WTC11 (cell line): ENCODE data around the gene COL4A5. TPM values are rescaled to one million over a fixed set of nuclear protein-coding genes. Genes with fewer than 3 reads are reported as not detected.

Experiments
- ATAC-seq: fragments of 200-7000 bp; cut with Tn5 transposase; 2 replicates; pipeline ENCODE4 v1.10.0; 2021; ENCODE audit warnings: mild to moderate bottlenecking, moderate library complexity
- CTCF ChIA-PET: fragments of 300-600 bp; sonication (Branson Sonifier 250); formaldehyde crosslinking; loops from one replicate; lab custom pipeline; 2021; ENCODE audit warnings: antibody characterized with exemption; lab: Charles Lee
- POLR2A ChIA-PET: fragments of 350-600 bp; sonication (Branson Sonifier 250); formaldehyde crosslinking; loops from one replicate; lab custom pipeline; 2021; ENCODE audit warnings: antibody characterized with exemption; lab: Charles Lee
- DNase-seq: peaks from one replicate; pipeline ENCODE4 v3.0.0; 2021; ENCODE audit warnings: low spot score
- H3K27ac Mint-ChIP-seq: 2 replicates; pipeline ENCODE4 v1.8.0; 2021; ENCODE audit warnings: mixed read lengths
- H3K27me3 Mint-ChIP-seq: 2 replicates; pipeline ENCODE4 v1.8.0; 2021; ENCODE audit warnings: low read depth, mild to moderate bottlenecking, moderate library complexity, mixed read lengths
- H3K36me3 Mint-ChIP-seq: 2 replicates; pipeline ENCODE4 v1.8.0; 2021; ENCODE audit warnings: mixed read lengths
- H3K4me1 Mint-ChIP-seq: 2 replicates; pipeline ENCODE4 v1.8.0; 2022; ENCODE audit warnings: mixed read lengths
- H3K4me3 Mint-ChIP-seq: 2 replicates; pipeline ENCODE4 v1.8.0; 2021; ENCODE audit warnings: mild to moderate bottlenecking, moderate library complexity, mixed read lengths
- H3K9me3 Mint-ChIP-seq: 2 replicates; pipeline ENCODE4 v1.8.0; 2021; ENCODE audit warnings: mixed read lengths
- ATF2 ChIP-seq: sonication (generic); formaldehyde crosslinking; IDR thresholded peaks from 2 replicates; pipeline ENCODE4 v1.8.1; 2022; ENCODE audit warnings: low read depth, missing genetic modification reagents, borderline replicate concordance
- CBFB ChIP-seq: sonication (generic); formaldehyde crosslinking; IDR thresholded peaks from 2 replicates; pipeline ENCODE4 v1.8.1; 2022; ENCODE audit warnings: mild to moderate bottlenecking, low read depth, missing genetic modification reagents
- E2F5 ChIP-seq: sonication (generic); formaldehyde crosslinking; IDR thresholded peaks from 2 replicates; pipeline ENCODE4 v1.8.1; 2022; ENCODE audit warnings: mild to moderate bottlenecking, moderate library complexity, missing genetic modification reagents
- EMX1 ChIP-seq: fragments of 250-450 bp; sonication (Bioruptor Pico); IDR thresholded peaks from 2 replicates; pipeline ENCODE4 v1.8.0; 2021; ENCODE audit warnings: mild to moderate bottlenecking
- FOXJ3 ChIP-seq: sonication (generic); formaldehyde crosslinking; IDR thresholded peaks from 2 replicates; pipeline ENCODE4 v1.9.0; 2021; ENCODE audit warnings: missing genetic modification reagents, mild to moderate bottlenecking, borderline replicate concordance
- FOXK1 ChIP-seq: sonication (generic); formaldehyde crosslinking; IDR thresholded peaks from 2 replicates; pipeline ENCODE4 v1.8.0; 2022; ENCODE audit warnings: mild to moderate bottlenecking, moderate library complexity, missing genetic modification reagents
- KAT7 ChIP-seq: sonication (generic); formaldehyde crosslinking; IDR thresholded peaks from 2 replicates; pipeline ENCODE4 v1.8.1; 2023; ENCODE audit warnings: missing genetic modification reagents, mild to moderate bottlenecking, borderline replicate concordance
- MAX ChIP-seq: sonication (generic); formaldehyde crosslinking; IDR thresholded peaks from 2 replicates; pipeline ENCODE4 v1.8.0; 2022; ENCODE audit warnings: mild to moderate bottlenecking, missing genetic modification reagents
- MXD4 ChIP-seq: fragments of 250-450 bp; sonication (Bioruptor Pico); IDR thresholded peaks from 2 replicates; pipeline ENCODE4 v1.8.0; 2021; ENCODE audit warnings: mild to moderate bottlenecking, moderate library complexity, borderline replicate concordance
- NFE2L1 ChIP-seq: sonication (generic); formaldehyde crosslinking; IDR thresholded peaks from 2 replicates; pipeline ENCODE4 v1.8.1; 2023; ENCODE audit warnings: missing genetic modification reagents
- OVOL2 ChIP-seq: fragments of 250-450 bp; sonication (Bioruptor Pico); IDR thresholded peaks from 2 replicates; pipeline ENCODE4 v1.9.0; 2021; ENCODE audit warnings: mild to moderate bottlenecking, borderline replicate concordance
- SP1 ChIP-seq: sonication (generic); formaldehyde crosslinking; conservative IDR thresholded peaks from 2 replicates; pipeline ENCODE4 v1.8.1; 2022; ENCODE audit warnings: missing genetic modification reagents
- STAT6 ChIP-seq: sonication (generic); formaldehyde crosslinking; conservative IDR thresholded peaks from 2 replicates; pipeline ENCODE4 v1.8.1; 2023; ENCODE audit warnings: mild to moderate bottlenecking, low read depth, missing genetic modification reagents, moderate library complexity
- TEAD4 ChIP-seq: sonication (generic); formaldehyde crosslinking; IDR thresholded peaks from 2 replicates; pipeline ENCODE4 v1.8.0; 2022; ENCODE audit warnings: mild to moderate bottlenecking, missing genetic modification reagents
- ZBTB43 ChIP-seq: sonication (generic); formaldehyde crosslinking; IDR thresholded peaks from 2 replicates; pipeline ENCODE4 v1.8.1; 2023; ENCODE audit warnings: mild to moderate bottlenecking, missing genetic modification reagents
- ZNF317 ChIP-seq: sonication (generic); formaldehyde crosslinking; IDR thresholded peaks from 2 replicates; pipeline ENCODE4 v1.8.1; 2023; ENCODE audit warnings: low read depth, mild to moderate bottlenecking, moderate library complexity, missing genetic modification reagents, borderline replicate concordance
- ZNF396 ChIP-seq: fragments of 250-450 bp; sonication (Bioruptor Pico); IDR thresholded peaks from 2 replicates; pipeline ENCODE4 v1.8.0; 2021; ENCODE audit warnings: mild to moderate bottlenecking, moderate library complexity, borderline replicate concordance
- ZSCAN18 ChIP-seq: fragments of 250-450 bp; sonication (Bioruptor Pico); IDR thresholded peaks from 2 replicates; pipeline ENCODE4 v2.1.2; 2022; ENCODE audit warnings: mild to moderate bottlenecking, moderate library complexity
- total RNA-seq: library from RNA; stranded (reverse); gene quantifications from 3 replicates; pipeline ENCODE4 v1.2.3, GENCODE V29; 2021
- TF ChIP-seq, protein P1 (sequence below): fragments of 250-450 bp; sonication (Bioruptor Pico); IDR thresholded peaks from 2 replicates; pipeline ENCODE4 v1.8.0; 2021; ENCODE audit warnings: mild to moderate bottlenecking
- TF ChIP-seq, protein P2 (sequence below): sonication (generic); formaldehyde crosslinking; IDR thresholded peaks from 2 replicates; pipeline ENCODE4 v1.8.1; 2023; ENCODE audit warnings: mild to moderate bottlenecking, missing genetic modification reagents, moderate library complexity

COL4A5 gene
- total RNA-seq, 1 experiment from 2014 or later, result 30.7 TPM

GRCh38 chrX:108696690-108697089, 257.1 kb downstream of the COL4A5 start (continued):
- TF ChIP-seq STAT6 (CRISPR knock-in tag) (no peak), NFE2L1 (CRISPR knock-in tag) (no peak), ATF2 (CRISPR knock-in tag) (no peak), OVOL2 (CRISPR knock-in tag) (no peak), KAT7 (CRISPR knock-in tag) (no peak), ZNF317 (CRISPR knock-in tag) (no peak), MXD4 (no peak), ZNF396 (no peak), FOXJ3 (CRISPR knock-in tag) (no peak), TEAD4 (no peak)
- TF ChIP-seq, protein P1, sequence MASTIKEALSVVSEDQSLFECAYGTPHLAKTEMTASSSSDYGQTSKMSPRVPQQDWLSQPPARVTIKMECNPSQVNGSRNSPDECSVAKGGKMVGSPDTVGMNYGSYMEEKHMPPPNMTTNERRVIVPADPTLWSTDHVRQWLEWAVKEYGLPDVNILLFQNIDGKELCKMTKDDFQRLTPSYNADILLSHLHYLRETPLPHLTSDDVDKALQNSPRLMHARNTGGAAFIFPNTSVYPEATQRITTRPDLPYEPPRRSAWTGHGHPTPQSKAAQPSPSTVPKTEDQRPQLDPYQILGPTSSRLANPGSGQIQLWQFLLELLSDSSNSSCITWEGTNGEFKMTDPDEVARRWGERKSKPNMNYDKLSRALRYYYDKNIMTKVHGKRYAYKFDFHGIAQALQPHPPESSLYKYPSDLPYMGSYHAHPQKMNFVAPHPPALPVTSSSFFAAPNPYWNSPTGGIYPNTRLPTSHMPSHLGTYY (CRISPR knock-in tag), result no peak
- TF ChIP-seq, protein P2, sequence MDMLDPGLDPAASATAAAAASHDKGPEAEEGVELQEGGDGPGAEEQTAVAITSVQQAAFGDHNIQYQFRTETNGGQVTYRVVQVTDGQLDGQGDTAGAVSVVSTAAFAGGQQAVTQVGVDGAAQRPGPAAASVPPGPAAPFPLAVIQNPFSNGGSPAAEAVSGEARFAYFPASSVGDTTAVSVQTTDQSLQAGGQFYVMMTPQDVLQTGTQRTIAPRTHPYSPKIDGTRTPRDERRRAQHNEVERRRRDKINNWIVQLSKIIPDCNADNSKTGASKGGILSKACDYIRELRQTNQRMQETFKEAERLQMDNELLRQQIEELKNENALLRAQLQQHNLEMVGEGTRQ, result no peak

DNA sequence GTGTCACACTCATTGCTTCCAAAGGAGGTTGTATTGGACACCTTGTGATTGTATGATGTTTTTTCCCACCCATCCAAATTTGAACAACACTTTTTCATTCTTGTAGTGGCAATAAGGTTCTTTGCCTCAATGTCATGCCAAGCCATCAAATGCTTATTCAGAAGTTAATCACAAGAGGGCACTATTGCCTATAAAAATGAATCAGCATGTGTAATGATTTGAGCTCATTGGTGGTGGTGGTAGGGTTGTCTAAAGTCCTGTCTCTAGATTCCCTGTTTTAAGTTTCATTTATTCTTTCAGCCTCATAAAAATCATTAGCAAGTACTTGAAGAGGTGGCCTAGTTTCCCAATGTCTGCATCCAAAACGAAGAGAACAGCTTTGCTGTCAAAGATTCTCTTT, 259.7 kb downstream of the COL4A5 start:
- H3K4me3 Mint-ChIP-seq, result no peak overlapping the region
- POLR2A ChIA-PET, result no interaction called here
- CTCF ChIA-PET, result interaction anchor here (0.6 to 2.4 kb wide), 14 partner anchors 13 to 925 kb away, joined by 3 to 41 read pairs (median 4); partner anchors contain the start of gene IRS4
- no peaks in the 10 kb centered on the region for H3K4me1 Mint-ChIP-seq
- peaks cover 6% of the 10 kb centered on the region; the same call in 1 of the 2 replicates for H3K36me3 Mint-ChIP-seq
- TF ChIP-seq NFE2L1 (CRISPR knock-in tag) (no peak), E2F5 (no peak), MAX (CRISPR knock-in tag) (no peak), FOXK1 (CRISPR knock-in tag) (no peak), ZSCAN18 (CRISPR knock-in tag) (no peak), ZNF396 (no peak), EMX1 (no peak), SP1 (CRISPR knock-in tag) (no peak), ZBTB43 (CRISPR knock-in tag) (no peak), CBFB (CRISPR knock-in tag) (no peak), ZNF317 (CRISPR knock-in tag) (no peak)
- no peaks in the 10 kb centered on the region; the same call in 1 of the 2 replicates for H3K27me3 Mint-ChIP-seq
- ATAC-seq (peak; percentile 78), DNase-seq (no peak)
- H3K27ac Mint-ChIP-seq, result no peak overlapping the region
- H3K9me3 Mint-ChIP-seq, result no peaks in the 10 kb centered on the region
